ENCODE results near the gene MRC2. TPM values are rescaled to one million over a fixed set of nuclear protein-coding genes. Genes with fewer than 3 reads are reported as not detected.

The MRC2 gene
- total and polyA plus RNA-seq, 3 donors from 2014 or later, result 32.9 to 60.9 (median 40.3) TPM

DNA sequence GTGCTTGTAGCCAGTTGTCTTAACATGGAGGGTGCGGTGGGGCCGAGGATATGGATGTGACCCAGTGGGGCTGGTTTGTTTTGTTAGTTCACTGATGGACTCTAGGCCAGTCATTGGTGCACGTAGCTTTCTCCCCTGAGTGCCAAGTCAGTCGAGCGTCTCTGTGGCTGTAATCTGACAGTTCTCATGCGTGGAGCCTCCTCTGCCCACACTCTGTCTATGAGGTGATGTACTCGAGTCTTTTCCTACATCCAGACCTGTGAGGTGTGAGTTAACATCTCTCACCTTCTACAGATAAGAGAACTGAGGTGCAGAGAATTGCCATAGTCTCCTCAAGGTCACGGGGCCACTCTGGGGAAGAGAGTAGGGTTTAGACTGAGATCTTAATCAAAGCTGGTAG, 90.4 kb downstream of the MRC2 start:
- intact Hi-C loops (cut with DNase I; ENCODE audit: low total_unique reads), result no loop called here
- 85 to 92% methylated on average over 5 to 8 of the region's 8 CpGs for WGBS, 2 donors
- H3K27me3 ChIP-seq, result no peaks in the 10 kb centered on the region
- no peak overlapping the region for H3K4me3 ChIP-seq
- H3K9me3 ChIP-seq, result no peaks in the 10 kb centered on the region
- no peak for TF ChIP-seq POLR2A (IDR thresholded peaks at IDR 0.05)
- TF ChIP-seq, protein P1, sequence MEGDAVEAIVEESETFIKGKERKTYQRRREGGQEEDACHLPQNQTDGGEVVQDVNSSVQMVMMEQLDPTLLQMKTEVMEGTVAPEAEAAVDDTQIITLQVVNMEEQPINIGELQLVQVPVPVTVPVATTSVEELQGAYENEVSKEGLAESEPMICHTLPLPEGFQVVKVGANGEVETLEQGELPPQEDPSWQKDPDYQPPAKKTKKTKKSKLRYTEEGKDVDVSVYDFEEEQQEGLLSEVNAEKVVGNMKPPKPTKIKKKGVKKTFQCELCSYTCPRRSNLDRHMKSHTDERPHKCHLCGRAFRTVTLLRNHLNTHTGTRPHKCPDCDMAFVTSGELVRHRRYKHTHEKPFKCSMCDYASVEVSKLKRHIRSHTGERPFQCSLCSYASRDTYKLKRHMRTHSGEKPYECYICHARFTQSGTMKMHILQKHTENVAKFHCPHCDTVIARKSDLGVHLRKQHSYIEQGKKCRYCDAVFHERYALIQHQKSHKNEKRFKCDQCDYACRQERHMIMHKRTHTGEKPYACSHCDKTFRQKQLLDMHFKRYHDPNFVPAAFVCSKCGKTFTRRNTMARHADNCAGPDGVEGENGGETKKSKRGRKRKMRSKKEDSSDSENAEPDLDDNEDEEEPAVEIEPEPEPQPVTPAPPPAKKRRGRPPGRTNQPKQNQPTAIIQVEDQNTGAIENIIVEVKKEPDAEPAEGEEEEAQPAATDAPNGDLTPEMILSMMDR (IDR thresholded peaks at IDR 0.05), result no peak
- H3K36me3 ChIP-seq (ENCODE audit: low read depth, missing control alignments), result no peaks in the 10 kb centered on the region
- DNase-seq, result peak; percentile 4
- no peaks in the 10 kb centered on the region for H3K4me1 ChIP-seq
- no peak overlapping the region for H3K27ac ChIP-seq

DNA sequence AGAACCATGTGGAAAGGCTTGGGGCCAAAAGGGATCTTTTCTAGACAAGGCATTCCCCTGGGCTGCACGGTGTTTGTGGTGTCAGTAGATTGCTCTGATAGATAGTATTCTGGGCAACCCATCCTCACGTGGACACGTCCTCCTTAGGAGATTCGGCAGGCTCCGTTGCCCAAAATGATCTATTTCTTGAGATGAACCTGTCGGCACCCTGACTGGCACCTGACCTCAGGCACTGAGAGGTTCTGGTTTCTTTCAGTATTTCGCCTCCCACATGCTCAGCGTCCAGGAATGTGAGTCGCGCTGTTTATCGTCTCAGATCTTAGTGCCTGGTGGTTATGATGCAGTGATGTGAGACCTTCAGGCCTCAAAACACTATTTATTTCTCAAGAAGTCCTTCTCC, 91.0 kb downstream of the MRC2 start:
- Histone ChIP-seq H3K27ac (no peak overlapping the region), H3K4me3 (no peak overlapping the region), H3K4me1 (no peaks in the 10 kb centered on the region), H3K9me3 (no peaks in the 10 kb centered on the region), H3K27me3 (no peaks in the 10 kb centered on the region), H3K36me3 (ENCODE audit: low read depth, missing control alignments) (no peaks in the 10 kb centered on the region)
- intact Hi-C loops (cut with DNase I; ENCODE audit: low total_unique reads), result no loop called here
- TF ChIP-seq POLR2A (IDR thresholded peaks at IDR 0.05), result no peak
- TF ChIP-seq, protein P1 (IDR thresholded peaks at IDR 0.05), result no peak
- no peak for DNase-seq
- 59 to 84% methylated on average over 11 of the region's 11 CpGs for WGBS, 2 donors

DNA sequence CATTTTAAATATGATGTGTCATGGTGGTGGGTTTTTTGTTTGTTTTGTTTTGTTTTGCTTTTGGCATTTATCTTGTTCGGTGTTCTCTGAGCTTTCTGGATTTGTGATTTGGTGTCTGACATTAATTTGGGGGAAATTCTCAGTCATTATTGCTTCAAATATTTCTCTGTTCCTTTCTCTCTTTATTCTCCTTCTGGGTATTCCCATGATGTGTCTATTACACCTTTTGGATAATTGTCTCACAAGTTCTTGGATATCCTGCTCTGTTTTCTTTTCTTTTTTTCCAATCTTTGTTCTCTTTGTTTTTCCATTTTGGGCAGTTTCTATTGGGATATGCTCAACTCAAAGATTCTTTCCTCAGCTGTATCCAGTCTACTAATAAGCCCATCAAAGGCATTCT, 92.1 kb downstream of the MRC2 start:
- Histone ChIP-seq H3K27ac (no peak overlapping the region), H3K27me3 (no peaks in the 10 kb centered on the region), H3K9me3 (no peaks in the 10 kb centered on the region), H3K4me3 (no peak overlapping the region), H3K36me3 (ENCODE audit: low read depth, missing control alignments) (no peaks in the 10 kb centered on the region), H3K4me1 (no peaks in the 10 kb centered on the region)
- 90 to 95% methylated on average over 1 of the region's 1 CpG for WGBS, 2 donors
- no peak for DNase-seq
- TF ChIP-seq, protein P1 (IDR thresholded peaks at IDR 0.05), result no peak
- no peak for TF ChIP-seq POLR2A (IDR thresholded peaks at IDR 0.05)
- intact Hi-C loops (cut with DNase I; ENCODE audit: low total_unique reads), result no loop called here

- WGBS, 2 donors, result 93 to 96% methylated on average over 3 of the region's 3 CpGs
- no peaks in the 10 kb centered on the region for H3K9me3 ChIP-seq
- no peak overlapping the region for H3K27ac ChIP-seq
- DNase-seq, result no peak
- H3K4me3 ChIP-seq, result no peak overlapping the region
- TF ChIP-seq POLR2A (IDR thresholded peaks at IDR 0.05), result no peak
- TF ChIP-seq, protein P1 (IDR thresholded peaks at IDR 0.05), result peak in 1 of 3 experiments; percentile 13
- intact Hi-C loops (cut with DNase I; ENCODE audit: low total_unique reads), result no loop called here
- no peaks in the 10 kb centered on the region for H3K36me3 ChIP-seq (ENCODE audit: low read depth, missing control alignments)
- peaks cover 2% of the 10 kb centered on the region for H3K4me1 ChIP-seq
- H3K27me3 ChIP-seq, result no peaks in the 10 kb centered on the region
These were observed 92.8 kb downstream of the MRC2 start for GRCh38 chr17:62720126-62720850.

GRCh38 chr17:62722625-62723024, 95.2 kb downstream of the MRC2 start:
- H3K4me3 ChIP-seq, result no peak overlapping the region
- no peaks in the 10 kb centered on the region for H3K9me3 ChIP-seq
- intact Hi-C loops (cut with DNase I; ENCODE audit: low total_unique reads), result no loop called here
- 19 to 29% methylated on average over 1 of the region's 1 CpG for WGBS, 2 donors
- TF ChIP-seq, protein P1 (IDR thresholded peaks at IDR 0.05), result no peak
- no peak for TF ChIP-seq POLR2A (IDR thresholded peaks at IDR 0.05)
- no peaks in the 10 kb centered on the region for H3K36me3 ChIP-seq (ENCODE audit: low read depth, missing control alignments)
- H3K4me1 ChIP-seq, result peaks cover 2% of the 10 kb centered on the region
- no peak for DNase-seq
- no peaks in the 10 kb centered on the region for H3K27me3 ChIP-seq
- H3K27ac ChIP-seq, result no peak overlapping the region
